AG09309 (cell line): Measurements from ENCODE around the gene KIFAP3.
"Not testable (repeated sequence)": the region's sequence is repeated elsewhere in the genome, so short reads cannot be mapped to it uniquely, and the experiment has no call there.

Experiments used
- DNase-seq: peaks from one replicate; pipeline ENCODE4 v3.0.0-alpha.2; 2010; ENCODE audit warnings: low read depth
- H3K4me3 ChIP-seq: 2 replicates; pipeline ENCODE4 v1.5.1; 2011; ENCODE audit warnings: mild to moderate bottlenecking, low read depth, low read length, moderate library complexity; ENCODE audit not compliant: control insufficient read depth
- CTCF ChIP-seq: IDR thresholded peaks from 2 replicates; pipeline ENCODE4 v1.5.1; 2011; ENCODE audit warnings: mild to moderate bottlenecking, low read depth, low read length, inconsistent platforms; ENCODE audit not compliant: insufficient read depth, control insufficient read depth; ENCODE audit errors: missing control alignments

The KIFAP3 gene

DNA sequence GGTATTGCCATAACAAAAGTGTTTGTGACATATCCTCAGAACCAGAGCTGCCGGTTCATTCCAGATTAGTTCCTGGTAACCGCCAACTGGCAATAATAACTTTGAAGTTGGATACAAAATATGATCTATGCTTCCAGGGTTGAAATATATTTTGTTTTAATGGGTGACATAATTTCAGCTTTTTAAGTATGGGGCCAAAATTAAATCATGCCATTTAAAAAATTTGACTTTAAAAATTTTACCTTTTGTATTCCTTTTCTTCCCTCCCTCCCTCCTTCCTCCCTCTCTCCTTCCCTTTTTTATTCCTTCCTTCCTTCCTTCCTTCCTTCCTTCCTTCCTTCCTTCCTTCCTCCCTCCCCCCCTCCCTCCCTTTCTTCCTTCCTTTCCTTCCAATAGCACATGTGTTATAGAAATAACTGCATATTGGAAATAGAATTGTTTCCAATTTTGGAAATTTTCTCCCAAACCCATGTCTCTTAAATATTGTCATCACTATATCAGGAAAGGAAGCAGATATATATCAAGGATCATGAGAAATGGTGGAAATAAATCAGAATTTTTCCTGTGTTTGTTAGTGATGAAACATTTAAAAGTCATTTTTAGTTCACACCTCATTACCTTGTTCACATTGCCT, 12.0 kb upstream of the KIFAP3 start:
- TF ChIP-seq CTCF: no peak
- DNase-seq: no peak
- H3K4me3 ChIP-seq: no peak overlapping the region

GRCh38 chr1:170085091-170085490, 10.6 kb upstream of the KIFAP3 start:
- no peak for TF ChIP-seq CTCF
- no peak for DNase-seq

GRCh38 chr1:170078610-170079189, 4.2 kb upstream of the KIFAP3 start:
- TF ChIP-seq CTCF: no peak
- DNase-seq: no peak
- no peak overlapping the region for H3K4me3 ChIP-seq

More at GRCh38 chr1:170085091-170085490, 10.6 kb upstream of the KIFAP3 start:
- no peak overlapping the region for H3K4me3 ChIP-seq

DNA sequence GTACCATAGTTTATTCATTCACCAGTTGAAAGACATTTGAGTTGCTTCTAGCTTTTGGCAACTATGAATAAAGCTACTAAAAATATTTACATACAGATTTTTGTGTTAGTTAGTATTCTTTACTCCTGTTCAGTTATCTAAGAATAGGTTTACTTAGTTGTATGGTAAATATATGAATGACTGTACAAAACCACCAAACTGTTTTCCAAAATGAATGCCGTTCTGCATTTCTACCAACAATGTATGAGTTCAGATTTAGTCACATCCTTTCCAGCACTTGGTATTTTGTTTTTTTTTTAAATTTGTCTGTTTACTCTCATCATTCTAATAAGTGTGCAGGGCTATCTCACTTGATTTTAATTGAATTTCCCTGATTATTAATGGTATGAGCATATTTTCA, 3.4 kb upstream of the KIFAP3 start:
- no peak for TF ChIP-seq CTCF
- DNase-seq: no peak
- H3K4me3 ChIP-seq: no peak overlapping the region

DNA sequence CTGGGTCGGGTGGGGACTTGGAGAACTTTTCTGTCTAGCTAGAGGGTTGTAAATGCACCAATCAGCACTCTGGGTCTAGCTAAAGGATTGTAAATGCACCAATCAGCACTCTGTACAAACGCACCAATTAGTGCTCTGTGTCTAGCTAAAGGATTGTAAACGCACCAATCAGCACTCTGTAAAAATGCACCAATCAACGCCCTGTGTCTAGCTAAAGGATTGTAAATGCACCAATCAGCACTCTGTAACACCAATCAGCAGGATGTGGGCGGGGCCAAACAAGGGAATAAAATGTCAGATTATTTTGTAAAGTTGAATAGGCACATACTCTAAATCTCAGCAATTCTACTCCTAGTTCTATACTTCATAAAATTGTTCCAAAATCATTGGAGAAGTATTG, 2.5 kb upstream of the KIFAP3 start:
- not testable (repeated sequence) for DNase-seq, H3K4me3 ChIP-seq

DNA sequence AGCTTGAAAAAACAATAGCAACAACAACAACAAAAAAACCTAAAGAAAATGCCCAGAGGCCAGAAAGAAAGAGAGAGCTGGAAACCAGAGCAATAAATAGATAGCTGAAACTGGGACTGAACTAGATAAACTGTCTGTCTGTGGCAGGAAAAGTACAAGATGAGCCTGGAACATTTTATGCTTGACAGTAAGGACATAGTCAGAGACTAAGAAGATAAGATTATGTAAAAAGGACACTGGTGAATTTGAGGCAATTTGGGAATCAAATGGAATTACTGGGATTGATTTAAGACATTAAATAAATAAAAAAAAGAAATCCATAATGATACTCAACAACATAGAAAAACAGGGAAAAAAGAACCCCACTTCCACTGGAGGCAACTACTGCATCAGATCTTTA, 1.7 kb upstream of the KIFAP3 start:
- DNase-seq: no peak
- H3K4me3 ChIP-seq: no peak overlapping the region
- no peak for TF ChIP-seq CTCF

DNA sequence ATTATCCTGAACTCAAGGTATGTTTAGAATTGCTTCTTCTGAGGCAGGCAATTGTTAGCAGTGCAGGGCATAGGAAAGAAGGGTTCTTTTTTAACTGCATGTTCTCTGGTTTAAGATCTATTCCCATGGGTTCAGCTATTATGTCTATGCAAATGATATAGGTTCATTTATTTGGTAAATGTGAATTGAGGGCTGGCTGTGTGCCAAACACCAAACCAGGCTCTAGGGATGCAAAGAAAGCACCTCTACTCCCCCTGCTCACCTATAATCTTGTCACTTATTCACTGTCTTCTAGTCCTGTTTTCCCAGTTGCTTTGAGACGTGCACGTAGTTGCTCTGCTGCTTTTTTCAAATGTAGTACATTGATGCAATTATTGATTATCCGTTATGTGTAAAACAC, 691 bp upstream of the KIFAP3 start:
- TF ChIP-seq CTCF: no peak
- H3K4me3 ChIP-seq: no peak overlapping the region; the same call in 1 of the 2 replicates

More for the DNA sequence above, 691 bp upstream of the KIFAP3 start:
- DNase-seq: no peak
